ENCODE data around the gene CDX2. TPM values are rescaled to one million over a fixed set of nuclear protein-coding genes. Genes with fewer than 3 reads are reported as not detected.
A peak's percentile ranks its signal among the peaks of the same experiment; 100 is the strongest.

The CDX2 gene
- total and polyA plus RNA-seq, 2 experiments from 2014 or later: 34.6 to 60.6 TPM

- Histone ChIP-seq H3K27me3 (peaks cover 80% of the 10 kb centered on the region), H3K4me1 (ENCODE audit: insufficient read depth) (no peaks in the 10 kb centered on the region), H3K9me2 (replicated peaks; ENCODE audit: insufficient read depth) (no peaks in the 10 kb centered on the region), H4K20me1 (ENCODE audit: insufficient read depth, poor library complexity, severe bottlenecking) (no peaks in the 10 kb centered on the region), H3K79me2 (peaks cover 11% of the 10 kb centered on the region), H3K9me3 (ENCODE audit: low read depth) (no peaks in the 10 kb centered on the region), H3K4me2 (peak overlapping the region; percentile 75), H3K27ac (peak overlapping the region; percentile 90), H3K4me3 (peak overlapping the region; percentile 8), H2AFZ (peak overlapping the region; percentile 13), H3K36me3 (replicated peaks; ENCODE audit: insufficient read depth, low read depth) (no peaks in the 10 kb centered on the region)
- 3% methylated on average over 54 of the region's 54 CpGs for WGBS (ENCODE audit: low lambda C conversion rate, missing lambda C conversion rate)
- TF ChIP-seq CTCF (IDR thresholded peaks at IDR 0.05; ENCODE audit: poor library complexity): no peak
- TF ChIP-seq EZH2 (IDR thresholded peaks at IDR 0.05; ENCODE audit: borderline replicate concordance): peak; percentile 48
- peak; percentile 56 for TF ChIP-seq EZH2phosphoT487 (IDR thresholded peaks at IDR 0.05; ENCODE audit: low read depth, severe bottlenecking, unreplicated experiment)
- peak; percentile 75 for DNase-seq (ENCODE audit: low spot score)
Observed at GRCh38 chr13:27980280-27980998, 11.3 kb upstream of the CDX2 start.

- Histone ChIP-seq H4K20me1 (ENCODE audit: insufficient read depth, poor library complexity, severe bottlenecking) (no peaks in the 10 kb centered on the region), H3K4me2 (peak overlapping the region; percentile 75), H3K4me3 (no peak overlapping the region), H3K9me3 (ENCODE audit: low read depth) (no peaks in the 10 kb centered on the region), H3K36me3 (replicated peaks; ENCODE audit: insufficient read depth, low read depth) (no peaks in the 10 kb centered on the region), H3K27ac (peak overlapping the region; percentile 90), H3K27me3 (peaks cover 86% of the 10 kb centered on the region), H3K4me1 (ENCODE audit: insufficient read depth) (no peaks in the 10 kb centered on the region), H2AFZ (peak overlapping the region; percentile 13), H3K9me2 (replicated peaks; ENCODE audit: insufficient read depth) (no peaks in the 10 kb centered on the region), H3K79me2 (peaks cover 11% of the 10 kb centered on the region)
- peak; percentile 76 for TF ChIP-seq EZH2 (IDR thresholded peaks at IDR 0.05; ENCODE audit: borderline replicate concordance)
- TF ChIP-seq EZH2phosphoT487 (IDR thresholded peaks at IDR 0.05; ENCODE audit: low read depth, severe bottlenecking, unreplicated experiment): no peak
- whole genome bisulfite sequencing (ENCODE audit: low lambda C conversion rate, missing lambda C conversion rate): 12% methylated on average over 15 of the region's 15 CpGs
- DNase-seq (ENCODE audit: low spot score): no peak
Observed at GRCh38 chr13:27979765-27980279, 10.7 kb upstream of the CDX2 start.

- no peak for DNase-seq (ENCODE audit: low spot score)
- H3K27me3 ChIP-seq: peaks cover 93% of the 10 kb centered on the region
- no peaks in the 10 kb centered on the region for H3K9me2 ChIP-seq (replicated peaks; ENCODE audit: insufficient read depth)
- H3K27ac ChIP-seq: peak overlapping the region; percentile 90
- no peaks in the 10 kb centered on the region for H4K20me1 ChIP-seq (ENCODE audit: insufficient read depth, poor library complexity, severe bottlenecking)
- H3K4me1 ChIP-seq (ENCODE audit: insufficient read depth): no peaks in the 10 kb centered on the region
- TF ChIP-seq CTCF (IDR thresholded peaks at IDR 0.05; ENCODE audit: poor library complexity) (no peak), EZH2 (IDR thresholded peaks at IDR 0.05; ENCODE audit: borderline replicate concordance) (peak; percentile 94)
- H3K36me3 ChIP-seq (replicated peaks; ENCODE audit: insufficient read depth, low read depth): no peaks in the 10 kb centered on the region
- peaks cover 18% of the 10 kb centered on the region for H3K79me2 ChIP-seq
- H3K4me3 ChIP-seq: no peak overlapping the region
- no peak overlapping the region for H2AFZ ChIP-seq
- H3K9me3 ChIP-seq (ENCODE audit: low read depth): no peaks in the 10 kb centered on the region
- 10% methylated on average over 15 of the region's 15 CpGs for WGBS (ENCODE audit: low lambda C conversion rate, missing lambda C conversion rate)
- peak overlapping the region; percentile 75 for H3K4me2 ChIP-seq
Observed at GRCh38 chr13:27979001-27979643, 10.0 kb upstream of the CDX2 start.
